Aorta (tissue), 5 donors: ENCODE data around the gene GCK. TPM values are rescaled to one million over a fixed set of nuclear protein-coding genes. Genes with fewer than 3 reads are reported as not detected.

ENCODE experiments used
- ATAC-seq: fragments of 200-7000 bp; cut with Tn5 transposase; one replicate; pipeline ENCODE4 v1.9.1; 2022; ENCODE audit warnings: moderate library complexity; ENCODE audit not compliant: low FRiP score
- DNase-seq, 2 donors: peaks; one replicate each; pipeline ENCODE4 v3.0.0-alpha.2; 2020
- H3K27ac ChIP-seq, 2 donors: one replicate each; pipeline ENCODE4 v1.5.1; 2013; ENCODE audit warnings: low read length in 2 of 2, mild to moderate bottlenecking in 2 of 2, moderate library complexity in 2 of 2, control low read depth in 1 of 2, inconsistent platforms in 1 of 2, low read depth in 1 of 2
- H3K27me3 ChIP-seq, 2 donors: one replicate each; pipeline ENCODE4 v1.6.1; 2013; ENCODE audit warnings: control low read depth in 1 of 2, low read length in 1 of 2, mild to moderate bottlenecking in 1 of 2, moderate library complexity in 1 of 2; ENCODE audit not compliant: insufficient read depth in 2 of 2, control insufficient read depth in 1 of 2
- H3K36me3 ChIP-seq, 2 donors: one replicate each; pipeline ENCODE4 v1.6.1; 2013; ENCODE audit warnings: control low read depth in 1 of 2, low read length in 1 of 2, mild to moderate bottlenecking in 1 of 2; ENCODE audit not compliant: insufficient read depth in 2 of 2, control insufficient read depth in 1 of 2
- H3K4me1 ChIP-seq, 2 donors: one replicate each; pipeline ENCODE4 v1.6.1; 2013; ENCODE audit warnings: low read length in 2 of 2, control low read depth in 1 of 2, mild to moderate bottlenecking in 1 of 2, moderate library complexity in 1 of 2; ENCODE audit not compliant: insufficient read depth in 2 of 2, control insufficient read depth in 1 of 2
- H3K4me3 ChIP-seq, 2 donors: one replicate each; pipeline ENCODE4 v1.5.1; 2013; ENCODE audit warnings: low read length in 2 of 2, control low read depth in 1 of 2, mild to moderate bottlenecking in 1 of 2
- H3K9me3 ChIP-seq: one replicate; pipeline ENCODE4 v1.6.1; 2013; ENCODE audit warnings: mild to moderate bottlenecking, low read length; ENCODE audit not compliant: control insufficient read depth
- WGBS, 2 donors: extraction: QIAGEN DNeasy Blood & Tissue Kit; methylation state at CpG; one replicate each; pipeline ENCODE4 v1.1.7; 2013; 5-methylcytosine and 5-hydroxymethylcytosine counted together
- intact Hi-C, 2 donors: fragments of 100-400 bp; cut with DNase I; formaldehyde crosslinking; loops; one replicate each; pipeline versions ENCODE4 v1.14.2 to v1.15.0; 2022
- polyA plus RNA-seq, 2 donors: library from polyadenylated mRNA; stranded (reverse); fragments of 200-250 nt; gene quantifications; one replicate each; pipeline ENCODE4 v1.2.3, GENCODE V29; 2013
- total RNA-seq, 2 donors: library from RNA; stranded (reverse); fragmentation: NEBNext Ultra II Directional; extraction: Animal tissue kit (Norgen Biotek cat#: 25700); gene quantifications; one replicate each; pipeline ENCODE4 v1.2.1, GENCODE V29; 2021
- donor health status: healthy with polysubstance abuse.
- donor health status: Bipolar disorder and iron deficiency.
- donor health status: DM: no; HTN: no; CAD: no.
- donor health status: DM: no; HTN: no; CAD: no.
- donor health status: DM: yes; HTN: yes; CAD: no.

Gene GCK
- total and polyA plus RNA-seq, 4 donors: 1.2 to 6.6 (median 2.0) TPM

DNA sequence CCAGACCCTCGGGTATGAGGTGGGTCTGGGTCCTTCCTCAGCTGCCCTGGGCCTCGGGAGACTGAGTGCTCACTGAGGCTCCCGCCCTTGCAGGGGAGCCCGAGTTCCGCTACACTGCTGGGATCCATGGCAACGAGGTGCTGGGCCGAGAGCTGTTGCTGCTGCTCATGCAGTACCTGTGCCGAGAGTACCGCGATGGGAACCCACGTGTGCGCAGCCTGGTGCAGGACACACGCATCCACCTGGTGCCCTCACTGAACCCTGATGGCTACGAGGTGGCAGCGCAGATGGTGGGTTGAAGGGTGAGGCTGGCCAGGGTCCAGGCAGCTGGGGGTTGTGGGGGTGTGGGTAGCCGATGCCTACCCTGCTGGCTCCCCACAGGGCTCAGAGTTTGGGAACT lies 77.5 kb downstream of the GCK start:
- H3K27me3 ChIP-seq: no peaks in the 10 kb centered on the region
- H3K9me3 ChIP-seq: no peaks in the 10 kb centered on the region
- H3K4me1 ChIP-seq: peaks cover 0 to 2% of the 10 kb centered on the region in 2 donors
- intact Hi-C loops: no loop called here
- H3K36me3 ChIP-seq: peaks cover 0 to 15% of the 10 kb centered on the region in 2 donors
- WGBS, 2 donors: 80 to 85% methylated on average over 15 to 16 of the region's 16 CpGs
- peak in 1 of 2 donors; percentile 46 for DNase-seq
- no peak for ATAC-seq
- no peak overlapping the region for H3K4me3 ChIP-seq
- no peak overlapping the region for H3K27ac ChIP-seq

DNA sequence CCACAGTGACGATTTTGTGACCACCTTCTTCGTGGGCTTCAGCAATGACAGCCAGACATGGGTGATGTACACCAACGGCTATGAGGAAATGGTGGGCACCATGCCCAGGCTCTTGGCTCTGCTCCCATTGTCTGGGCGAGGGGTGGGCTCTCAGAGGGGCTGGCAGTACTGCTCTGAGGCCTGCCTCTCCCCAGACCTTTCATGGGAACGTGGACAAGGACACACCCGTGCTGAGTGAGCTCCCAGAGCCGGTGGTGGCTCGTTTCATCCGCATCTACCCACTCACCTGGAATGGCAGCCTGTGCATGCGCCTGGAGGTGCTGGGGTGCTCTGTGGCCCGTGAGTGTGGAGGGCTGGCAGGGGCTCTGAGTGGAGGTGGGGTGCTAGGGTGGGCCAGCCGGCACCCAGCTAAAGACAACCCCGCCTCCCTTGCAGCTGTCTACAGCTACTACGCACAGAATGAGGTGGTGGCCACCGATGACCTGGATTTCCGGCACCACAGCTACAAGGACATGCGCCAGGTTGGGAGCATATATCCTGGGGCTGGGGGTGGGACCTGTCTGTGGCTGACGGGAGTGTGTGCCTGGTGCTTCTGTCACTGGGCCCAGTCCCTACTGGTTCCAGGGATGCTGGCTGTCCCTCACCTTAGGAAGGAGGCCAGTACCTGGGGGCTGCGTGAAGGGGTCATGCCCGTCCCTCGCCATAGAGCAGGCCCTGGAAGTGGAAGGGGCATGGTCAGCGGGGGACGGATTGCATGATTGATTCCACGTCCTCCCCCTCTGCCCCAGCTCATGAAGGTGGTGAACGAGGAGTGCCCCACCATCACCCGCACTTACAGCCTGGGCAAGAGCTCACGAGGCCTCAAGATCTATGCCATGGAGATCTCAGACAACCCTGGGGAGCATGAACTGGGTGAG lies 78.3 kb downstream of the GCK start:
- 57 to 58% methylated on average over 26 to 27 of the region's 27 CpGs for WGBS, 2 donors
- intact Hi-C loops: no loop called here
- Histone ChIP-seq H3K27me3 (no peaks in the 10 kb centered on the region), H3K27ac (no peak overlapping the region), H3K4me3 (no peak overlapping the region), H3K9me3 (no peaks in the 10 kb centered on the region), H3K36me3 (peaks cover 0 to 15% of the 10 kb centered on the region in 2 donors), H3K4me1 (peaks cover 0 to 6% of the 10 kb centered on the region in 2 donors)
- ATAC-seq: no peak
- peak in 1 of 2 donors; percentile 51 for DNase-seq

DNA sequence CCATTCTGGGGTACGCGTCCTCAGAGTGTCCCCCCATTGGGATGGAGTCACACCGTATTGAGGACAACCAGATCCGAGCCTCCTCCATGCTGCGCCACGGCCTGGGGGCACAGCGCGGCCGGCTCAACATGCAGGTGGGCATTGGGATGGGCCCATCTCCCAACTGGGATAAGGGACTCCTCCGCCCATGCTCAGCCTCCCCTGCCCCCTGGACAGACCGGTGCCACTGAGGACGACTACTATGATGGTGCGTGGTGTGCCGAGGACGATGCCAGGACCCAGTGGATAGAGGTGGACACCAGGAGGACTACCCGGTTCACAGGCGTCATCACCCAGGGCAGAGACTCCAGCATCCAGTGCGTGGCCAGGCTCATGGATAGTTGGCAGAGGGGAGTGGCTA lies 79.2 kb downstream of the GCK start:
- H3K9me3 ChIP-seq: no peaks in the 10 kb centered on the region
- peak overlapping the region in 1 of 2 donors; percentile 22 for H3K27ac ChIP-seq
- H3K36me3 ChIP-seq: peaks cover 0 to 15% of the 10 kb centered on the region in 2 donors
- peaks cover 0 to 6% of the 10 kb centered on the region in 2 donors for H3K4me1 ChIP-seq
- no peak overlapping the region for H3K4me3 ChIP-seq
- H3K27me3 ChIP-seq: no peaks in the 10 kb centered on the region
- intact Hi-C loops: loop anchor here in 1 of 2 donors (5.0 kb wide), 1 partner anchor 38 kb away; no protein-coding TSS in a partner anchor
- WGBS, 2 donors: 85% methylated on average over 18 of the region's 18 CpGs
- DNase-seq (peak in 1 of 2 donors; percentile 53), ATAC-seq (no peak)

DNA sequence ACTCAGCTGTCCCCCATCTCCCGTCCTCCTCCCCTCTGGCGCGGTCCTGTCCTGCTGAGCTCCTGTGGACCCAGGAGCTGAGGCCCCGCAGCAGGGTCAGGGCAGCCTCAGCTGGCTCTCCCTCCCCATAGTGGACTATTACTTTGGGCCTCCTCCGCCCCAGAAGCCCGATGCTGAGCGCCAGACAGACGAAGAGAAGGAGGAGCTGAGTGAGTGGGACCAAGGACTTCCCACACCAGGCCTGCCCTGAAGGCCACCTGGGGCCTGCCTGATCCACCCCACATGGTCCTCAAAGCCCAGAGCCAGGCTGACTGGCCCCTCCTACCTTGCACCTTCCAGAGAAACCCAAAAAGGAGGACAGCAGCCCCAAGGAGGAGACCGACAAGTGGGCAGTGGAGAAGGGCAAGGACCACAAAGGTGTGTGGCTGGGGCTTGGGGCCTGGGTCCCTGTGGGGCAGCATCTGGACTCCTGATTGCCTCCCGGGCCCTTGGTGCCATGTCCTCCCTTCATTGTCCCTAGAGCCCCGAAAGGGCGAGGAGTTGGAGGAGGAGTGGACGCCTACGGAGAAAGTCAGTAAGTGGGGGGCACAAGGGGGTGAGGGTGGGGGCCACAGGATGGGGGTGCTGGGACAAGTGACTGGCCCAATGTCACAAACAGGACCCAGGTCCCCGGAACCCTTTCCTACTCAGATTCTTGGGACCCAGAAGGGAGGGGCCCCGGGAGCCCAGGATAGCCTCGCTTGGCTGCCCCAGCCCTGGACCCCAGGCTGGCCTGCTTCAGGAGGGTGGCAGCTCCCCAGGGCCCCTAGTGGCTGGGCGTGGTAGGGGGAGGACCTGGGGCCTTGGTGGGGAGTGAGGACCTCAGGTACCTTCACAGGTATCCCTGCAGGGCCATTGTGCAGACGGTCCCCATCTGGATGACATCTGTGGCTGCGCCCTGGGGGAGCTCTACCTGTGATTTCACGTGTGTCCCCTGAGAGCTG lies 80.2 kb downstream of the GCK start:
- Histone ChIP-seq H3K36me3 (peaks cover 0 to 15% of the 10 kb centered on the region in 2 donors), H3K4me3 (no peak overlapping the region), H3K27ac (peak overlapping the region in 1 of 2 donors; percentile 25), H3K27me3 (no peaks in the 10 kb centered on the region), H3K4me1 (peaks cover 0 to 6% of the 10 kb centered on the region in 2 donors), H3K9me3 (no peaks in the 10 kb centered on the region)
- ATAC-seq (no peak), DNase-seq (peak in 1 of 2 donors; percentile 46)
- 79 to 82% methylated on average over 20 to 21 of the region's 21 CpGs for WGBS, 2 donors
- intact Hi-C loops: loop anchor here in 1 of 2 donors (5.0 kb wide), 1 partner anchor 37 kb away; no protein-coding TSS in a partner anchor

DNA sequence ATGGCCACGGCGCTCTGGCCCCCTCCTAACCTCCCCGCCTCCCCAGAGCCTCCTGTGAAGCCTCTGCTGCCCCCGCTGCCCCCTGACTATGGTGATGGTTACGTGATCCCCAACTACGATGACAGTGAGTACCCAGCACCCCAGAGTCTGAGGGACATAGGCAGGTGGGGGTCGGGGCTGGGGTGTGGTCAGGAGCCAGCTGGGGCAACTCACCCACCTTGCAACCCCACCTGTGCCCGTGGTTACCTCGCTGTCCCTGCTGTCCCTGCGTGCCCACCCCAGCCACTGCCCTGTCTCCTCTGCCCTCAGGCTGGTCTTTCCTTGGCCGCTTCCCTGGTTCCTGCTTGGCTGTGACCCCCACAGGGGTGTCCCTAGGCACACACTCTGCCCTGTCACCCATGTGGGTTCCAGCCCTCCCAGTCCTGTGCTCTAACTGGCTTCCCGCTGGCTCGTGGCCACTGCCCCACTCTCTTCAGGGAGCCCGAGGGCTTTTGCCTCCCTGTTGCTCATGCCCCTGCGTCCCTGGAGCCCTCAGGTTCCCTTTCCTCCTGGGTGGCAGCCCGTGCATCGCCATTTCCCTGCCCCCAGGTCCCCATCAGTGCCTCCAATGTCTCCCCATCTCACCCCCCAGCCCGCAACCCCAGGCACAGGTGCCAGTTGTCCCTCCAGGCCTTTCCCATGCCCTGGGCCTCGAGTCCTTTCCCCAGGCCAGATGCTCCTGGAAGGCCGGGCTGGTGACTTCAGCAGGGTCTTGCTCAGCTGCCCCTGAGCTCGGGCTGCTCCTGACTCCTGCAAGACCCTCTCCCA lies 81.1 kb downstream of the GCK start:
- intact Hi-C loops: loop anchor here (2.0 to 5.0 kb wide), 2 partner anchors 29 to 36 kb away; no protein-coding TSS in a partner anchor
- Histone ChIP-seq H3K4me3 (no peak overlapping the region), H3K9me3 (no peaks in the 10 kb centered on the region), H3K36me3 (peaks cover 0 to 15% of the 10 kb centered on the region in 2 donors), H3K27me3 (no peaks in the 10 kb centered on the region), H3K4me1 (peaks cover 0 to 6% of the 10 kb centered on the region in 2 donors), H3K27ac (peak overlapping the region in 1 of 2 donors; percentile 41)
- 81 to 84% methylated on average over 18 to 21 of the region's 21 CpGs for WGBS, 2 donors
- DNase-seq: peak in 1 of 2 donors; percentile 36
- no peak for ATAC-seq

DNA sequence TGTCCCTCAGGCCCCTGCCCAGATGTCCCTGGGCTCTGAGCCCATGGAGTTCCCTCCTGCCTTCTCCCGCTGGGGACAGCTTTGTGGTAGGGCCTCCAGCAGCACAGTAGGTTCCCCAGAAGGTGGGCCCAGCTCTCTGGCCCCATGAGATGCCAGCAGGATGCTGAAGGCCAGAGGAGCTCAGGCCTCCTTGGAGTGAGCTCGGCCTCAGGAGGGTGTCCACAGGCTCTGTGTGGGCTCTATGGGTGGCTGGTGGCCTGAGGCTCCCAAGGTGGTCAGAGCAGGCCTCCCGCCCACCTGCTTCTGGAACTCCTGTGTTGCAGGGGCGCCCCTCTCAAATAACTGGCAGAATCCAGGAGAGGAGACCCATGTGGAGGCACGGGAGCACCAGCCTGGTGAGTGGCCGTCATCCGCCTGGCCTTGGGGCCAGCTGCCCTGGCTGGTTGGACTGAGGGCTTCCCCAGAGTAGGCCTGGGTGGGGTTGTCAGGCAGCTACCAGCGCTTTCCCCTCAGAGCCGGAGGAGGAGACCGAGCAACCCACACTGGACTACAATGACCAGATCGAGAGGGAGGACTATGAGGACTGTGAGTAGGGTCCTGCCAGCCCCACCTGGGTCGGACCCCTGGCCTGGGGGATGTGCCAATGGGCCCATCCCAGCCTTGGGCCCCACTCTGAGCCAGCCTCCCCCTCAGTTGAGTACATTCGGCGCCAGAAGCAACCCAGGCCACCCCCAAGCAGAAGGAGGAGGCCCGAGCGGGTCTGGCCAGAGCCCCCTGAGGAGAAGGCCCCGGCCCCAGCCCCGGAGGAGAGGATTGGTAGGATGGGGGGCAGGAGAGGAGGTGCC lies 81.9 kb downstream of the GCK start:
- intact Hi-C loops: loop anchor here (2.0 to 5.0 kb wide), 2 partner anchors 29 to 35 kb away; no protein-coding TSS in a partner anchor
- 78 to 82% methylated on average over 17 to 18 of the region's 18 CpGs for WGBS, 2 donors
- Histone ChIP-seq H3K27ac (peak overlapping the region; percentile 69 to 89), H3K27me3 (no peaks in the 10 kb centered on the region), H3K9me3 (no peaks in the 10 kb centered on the region), H3K4me1 (peaks cover 0 to 9% of the 10 kb centered on the region in 2 donors), H3K4me3 (no peak overlapping the region), H3K36me3 (peaks cover 0 to 15% of the 10 kb centered on the region in 2 donors)
- no peak for ATAC-seq
- peak in 1 of 2 donors; percentile 53 for DNase-seq

DNA sequence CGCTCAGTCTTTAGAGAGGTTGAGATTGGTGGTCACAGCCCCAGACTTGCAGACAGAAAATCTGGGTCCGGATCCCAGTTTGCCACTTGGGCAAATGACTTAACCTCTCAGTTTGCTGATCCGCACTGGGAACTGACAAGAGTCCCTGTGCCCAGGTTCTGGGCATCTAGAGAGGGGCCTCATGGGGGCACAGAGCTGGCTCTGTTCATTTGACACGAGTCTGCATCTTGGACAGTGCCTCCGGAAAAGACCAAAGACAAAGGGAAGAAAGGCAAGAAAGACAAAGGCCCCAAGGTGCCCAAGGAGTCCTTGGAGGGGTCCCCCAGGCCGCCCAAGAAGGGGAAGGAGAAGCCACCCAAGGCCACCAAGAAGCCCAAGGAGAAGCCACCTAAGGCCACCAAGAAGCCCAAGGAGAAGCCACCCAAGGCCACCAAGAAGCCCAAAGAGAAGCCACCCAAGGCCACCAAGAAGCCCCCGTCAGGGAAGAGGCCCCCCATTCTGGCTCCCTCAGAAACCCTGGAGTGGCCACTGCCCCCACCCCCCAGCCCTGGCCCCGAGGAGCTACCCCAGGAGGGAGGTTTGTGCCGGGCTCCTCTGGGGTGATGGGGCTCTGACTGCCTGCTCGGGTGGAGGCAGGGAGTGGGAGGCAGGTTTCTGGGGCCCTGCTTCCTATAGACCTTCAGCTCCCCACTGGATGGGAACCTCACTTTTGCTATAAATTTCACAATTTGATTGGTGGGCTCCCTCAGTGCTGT lies 82.8 kb downstream of the GCK start:
- Histone ChIP-seq H3K4me3 (peak overlapping the region in 1 of 2 donors; percentile 80), H3K4me1 (peaks cover 0 to 9% of the 10 kb centered on the region in 2 donors), H3K36me3 (peaks cover 0 to 11% of the 10 kb centered on the region in 2 donors), H3K9me3 (no peaks in the 10 kb centered on the region), H3K27me3 (no peaks in the 10 kb centered on the region), H3K27ac (peak overlapping the region; percentile 69 to 89)
- peak in 1 of 2 donors; percentile 44 for DNase-seq
- intact Hi-C loops: loop anchor here (2.0 to 5.0 kb wide), 2 partner anchors 28 to 34 kb away; no protein-coding TSS in a partner anchor
- no peak for ATAC-seq
- 69 to 70% methylated on average over 10 of the region's 10 CpGs for WGBS, 2 donors
